Naive thymus-derived CD4-positive, alpha-beta T cell (primary cell): ENCODE data around the gene CYP4F22. TPM values are rescaled to one million over a fixed set of nuclear protein-coding genes. Genes with fewer than 3 reads are reported as not detected.
"Not testable (repeated sequence)": the region's sequence is repeated elsewhere in the genome, so short reads cannot be mapped to it uniquely, and the experiment has no call there.

ENCODE experiments used
- ATAC-seq: fragments of 150-1000 bp; cut with Tn5 transposase; 2 replicates; pipeline ENCODE4 v1.10.0; 2021; ENCODE audit warnings: mild to moderate bottlenecking, moderate library complexity
- CTCF ChIA-PET: fragments of 350-600 bp; sonication (Branson Sonifier 250); formaldehyde crosslinking; loops from one replicate; lab custom pipeline; 2021; ENCODE audit warnings: antibody characterized with exemption; lab: Charles Lee
- POLR2A ChIA-PET: fragments of 350-600 bp; sonication (Branson Sonifier 250); formaldehyde crosslinking; loops from one replicate; lab custom pipeline; 2021; ENCODE audit warnings: antibody characterized with exemption, inconsistent platforms; lab: Charles Lee
- DNase-seq, 9 donors: peaks; one replicate each; pipeline versions ENCODE4 v3.0.0 to v3.0.0-alpha.2; 2020 to 2022; ENCODE audit warnings: mixed read lengths in 1 of 9
- H3K27ac ChIP-seq: one replicate; pipeline ENCODE4 v1.7.0; 2013; ENCODE audit warnings: mild to moderate bottlenecking, low read depth, low read length, moderate library complexity
- H3K27me3 ChIP-seq, 2 donors: one replicate each; pipeline ENCODE4 v1.7.0; 2013; ENCODE audit warnings: low read length in 2 of 2, mild to moderate bottlenecking in 2 of 2, moderate library complexity in 2 of 2; ENCODE audit not compliant: control insufficient read depth in 2 of 2, insufficient read depth in 2 of 2
- H3K36me3 ChIP-seq, 3 experiments: 1 replicate in 2 of 3; 2 replicates in 1 of 3; pipeline ENCODE4 v1.7.0; 2013; ENCODE audit warnings: low read length in 3 of 3, mild to moderate bottlenecking in 3 of 3, moderate library complexity in 1 of 3; ENCODE audit not compliant: insufficient read depth in 3 of 3, control insufficient read depth in 2 of 3
- H3K4me1 ChIP-seq, 2 donors: one replicate each; pipeline ENCODE4 v1.7.0; 2013; ENCODE audit warnings: low read length in 2 of 2, mild to moderate bottlenecking in 2 of 2, moderate library complexity in 1 of 2; ENCODE audit not compliant: control insufficient read depth in 2 of 2, insufficient read depth in 2 of 2
- H3K4me3 ChIP-seq: 2 replicates; pipeline ENCODE4 v1.7.0; 2013; ENCODE audit warnings: mild to moderate bottlenecking, low read length
- H3K9me3 ChIP-seq, 3 experiments: 1 replicate in 2 of 3; 2 replicates in 1 of 3; pipeline ENCODE4 v1.7.0; 2013; ENCODE audit warnings: low read length in 3 of 3; ENCODE audit not compliant: control insufficient read depth in 2 of 3
- H3K27ac Mint-ChIP-seq, 9 donors: one replicate each; pipeline ENCODE4 v1.8.0; 2020 to 2022; ENCODE audit warnings: mixed read lengths in 9 of 9, mild to moderate bottlenecking in 8 of 9, moderate library complexity in 5 of 9, inconsistent platforms in 2 of 9
- H3K27me3 Mint-ChIP-seq, 5 donors: one replicate each; pipeline ENCODE4 v1.8.0; 2021 to 2022; ENCODE audit warnings: mixed read lengths in 5 of 5, mild to moderate bottlenecking in 1 of 5
- H3K36me3 Mint-ChIP-seq, 5 donors: one replicate each; pipeline ENCODE4 v1.8.0; 2020 to 2022; ENCODE audit warnings: mixed read lengths in 5 of 5, mild to moderate bottlenecking in 3 of 5, inconsistent platforms in 1 of 5
- H3K4me1 Mint-ChIP-seq, 7 donors: one replicate each; pipeline ENCODE4 v1.8.0; 2020 to 2022; ENCODE audit warnings: mixed read lengths in 7 of 7, mild to moderate bottlenecking in 3 of 7, inconsistent platforms in 1 of 7
- H3K4me3 Mint-ChIP-seq, 10 donors: one replicate each; pipeline ENCODE4 v1.8.0; 2020 to 2022; ENCODE audit warnings: mild to moderate bottlenecking in 10 of 10, mixed read lengths in 10 of 10, moderate library complexity in 6 of 10, inconsistent platforms in 2 of 10
- H3K9me3 Mint-ChIP-seq, 11 donors: one replicate each; pipeline ENCODE4 v1.8.0; 2020 to 2022; ENCODE audit warnings: mixed read lengths in 11 of 11, mild to moderate bottlenecking in 4 of 11, inconsistent platforms in 1 of 11, moderate library complexity in 1 of 11
- intact Hi-C, 2 donors: fragments of 100-400 bp; cut with micrococcal nuclease; formaldehyde crosslinking; loops; one replicate each; pipeline ENCODE4 v1.15.1; 2023
- polyA plus RNA-seq, 2 donors: library from polyadenylated mRNA; unstranded; fragments of 300-500 nt; fragmentation: Illumina TruSeq; gene quantifications; one replicate each; pipeline ENCODE4 v1.2.3, GENCODE V29; 2021
- total RNA-seq, 6 experiments: library from RNA in 5 of 6; stranded (reverse) in 5 of 6; gene quantifications; 1 replicate in 5 of 6; 2 replicates in 1 of 6; pipeline ENCODE4 v1.2.3 and lab custom pipeline; 2021 to 2026

CYP4F22 gene
- total and polyA plus RNA-seq, 7 experiments from 2014 or later = 0.15 to 3.6 (median 0.27) TPM; not detected in 2

- not testable (repeated sequence) for H3K36me3 ChIP-seq, ATAC-seq, H3K27me3 ChIP-seq, H3K27me3 Mint-ChIP-seq, DNase-seq
- ChIA-PET CTCF (interaction anchor here (1.0 to 1.2 kb wide), 4 partner anchors 36 to 339 kb away, joined by 3 to 6 read pairs (median 4); no protein-coding TSS in a partner anchor), POLR2A (interaction anchor here (1.3 to 2.9 kb wide), 3 partner anchors 36 to 96 kb away, joined by 6 to 14 read pairs (median 8); partner anchors contain the start of genes AKAP8L and RASAL3)
- Mint-ChIP-seq H3K4me1 (peaks cover 12 to 26% (median 17%) of the 10 kb centered on the region in 7 donors), H3K9me3 (peaks cover 0 to 31% (median 17%) of the 10 kb centered on the region in 11 donors), H3K36me3 (peaks cover 3 to 10% (median 8%) of the 10 kb centered on the region in 5 donors), H3K27ac (peak overlapping the region; percentile 92 to 98 (median 96)), H3K4me3 (peak overlapping the region; percentile 60 to 86 (median 80))
- intact Hi-C loops = loop anchor here in 1 of 2 donors (2.0 kb wide), 2 partner anchors 36 to 50 kb away; partner anchors contain the start of gene RASAL3
- Histone ChIP-seq H3K4me3 (peak overlapping the region; percentile 5), H3K27ac (peak overlapping the region; percentile 60), H3K9me3 (peaks cover 0 to 11% (median 0%) of the 10 kb centered on the region in 3 experiments), H3K4me1 (peaks cover 16 to 18% of the 10 kb centered on the region in 2 donors)
These were observed 6.9 kb downstream of the CYP4F22 start for GRCh38 chr19:15515227-15515625.

- DNase-seq (no peak), ATAC-seq (no peak)
- Histone ChIP-seq H3K4me3 (no peak overlapping the region), H3K9me3 (peaks cover 0 to 11% (median 0%) of the 10 kb centered on the region in 3 experiments), H3K27me3 (no peaks in the 10 kb centered on the region), H3K36me3 (no peaks in the 10 kb centered on the region), H3K4me1 (peaks cover 16 to 18% of the 10 kb centered on the region in 2 donors), H3K27ac (no peak overlapping the region)
- H3K27ac Mint-ChIP-seq = peak overlapping the region in 1 of 9 donors; percentile 45
- intact Hi-C loops = no loop called here
- H3K9me3 Mint-ChIP-seq = peaks cover 0 to 31% (median 17%) of the 10 kb centered on the region in 11 donors
- CTCF ChIA-PET = no interaction called here
- no peak overlapping the region for H3K4me3 Mint-ChIP-seq
- POLR2A ChIA-PET = no interaction called here
- peaks cover 3 to 10% (median 8%) of the 10 kb centered on the region in 5 donors for H3K36me3 Mint-ChIP-seq
- peaks cover 0 to 4% (median 0%) of the 10 kb centered on the region in 5 donors for H3K27me3 Mint-ChIP-seq
- peaks cover 12 to 26% (median 17%) of the 10 kb centered on the region in 7 donors for H3K4me1 Mint-ChIP-seq
These were observed 8.0 kb downstream of the CYP4F22 start for GRCh38 chr19:15516363-15516762.

- H3K27ac Mint-ChIP-seq = peak overlapping the region in 2 of 9 donors; percentile 28 to 45
- peaks cover 3 to 10% (median 8%) of the 10 kb centered on the region in 5 donors for H3K36me3 Mint-ChIP-seq
- peaks cover 0 to 31% (median 17%) of the 10 kb centered on the region in 11 donors for H3K9me3 Mint-ChIP-seq
- H3K4me3 ChIP-seq = no peak overlapping the region
- H3K4me1 ChIP-seq = peaks cover 16 to 18% of the 10 kb centered on the region in 2 donors
- no peak for ATAC-seq
- H3K27me3 Mint-ChIP-seq = peaks cover 0 to 4% (median 0%) of the 10 kb centered on the region in 5 donors
- no peak overlapping the region for H3K27ac ChIP-seq
- no peaks in the 10 kb centered on the region for H3K36me3 ChIP-seq
- no peak overlapping the region for H3K4me3 Mint-ChIP-seq
- POLR2A ChIA-PET = interaction anchor here (0.6 kb wide), 1 partner anchor 168 kb away, joined by 3 read pairs; no protein-coding TSS in a partner anchor
- CTCF ChIA-PET = interaction anchor here (0.9 to 1.3 kb wide), 2 partner anchors 17 to 38 kb away, joined by 4 read pairs; no protein-coding TSS in a partner anchor
- peaks cover 0 to 11% (median 0%) of the 10 kb centered on the region in 3 experiments for H3K9me3 ChIP-seq
- peaks cover 12 to 26% (median 17%) of the 10 kb centered on the region in 7 donors for H3K4me1 Mint-ChIP-seq
- intact Hi-C loops = no loop called here
- no peaks in the 10 kb centered on the region for H3K27me3 ChIP-seq
- DNase-seq = no peak
These were observed 9.5 kb downstream of the CYP4F22 start for GRCh38 chr19:15517778-15518177.

- Histone ChIP-seq H3K4me3 (no peak overlapping the region), H3K27me3 (no peaks in the 10 kb centered on the region), H3K4me1 (peaks cover 10% of the 10 kb centered on the region in 2 donors), H3K36me3 (no peaks in the 10 kb centered on the region), H3K27ac (no peak overlapping the region), H3K9me3 (peaks cover 0 to 11% (median 0%) of the 10 kb centered on the region in 3 experiments)
- intact Hi-C loops = no loop called here
- Mint-ChIP-seq H3K27ac (no peak overlapping the region), H3K9me3 (peaks cover 0 to 28% (median 15%) of the 10 kb centered on the region in 11 donors), H3K4me3 (no peak overlapping the region), H3K27me3 (peaks cover 0 to 5% (median 0%) of the 10 kb centered on the region in 5 donors), H3K36me3 (peaks cover 3 to 10% (median 8%) of the 10 kb centered on the region in 5 donors), H3K4me1 (peaks cover 7 to 19% (median 13%) of the 10 kb centered on the region in 7 donors)
- CTCF ChIA-PET = no interaction called here
- POLR2A ChIA-PET = no interaction called here
- ATAC-seq (no peak), DNase-seq (no peak)
These were observed 11.2 kb downstream of the CYP4F22 start for GRCh38 chr19:15519433-15519976.

- CTCF ChIA-PET = interaction anchor here (0.8 kb wide), 1 partner anchor 16 kb away, joined by 5 read pairs; no protein-coding TSS in a partner anchor
- intact Hi-C loops = loop anchor here in 1 of 2 donors (5.0 kb wide), 1 partner anchor 57 kb away; no protein-coding TSS in a partner anchor
- no peaks in the 10 kb centered on the region for H3K36me3 ChIP-seq
- no peak overlapping the region for H3K27ac ChIP-seq
- Mint-ChIP-seq H3K9me3 (peaks cover 0 to 6% (median 0%) of the 10 kb centered on the region in 11 donors), H3K36me3 (peaks cover 0 to 2% (median 0%) of the 10 kb centered on the region in 5 donors), H3K27ac (no peak overlapping the region), H3K4me3 (no peak overlapping the region), H3K4me1 (peaks cover 0 to 2% (median 0%) of the 10 kb centered on the region in 7 donors), H3K27me3 (peaks cover 0 to 6% (median 0%) of the 10 kb centered on the region in 5 donors)
- no peaks in the 10 kb centered on the region for H3K27me3 ChIP-seq
- ATAC-seq (no peak), DNase-seq (no peak)
- POLR2A ChIA-PET = interaction anchor here (0.5 to 0.8 kb wide), 2 partner anchors 10 to 836 kb away, joined by 3 read pairs; no protein-coding TSS in a partner anchor
- H3K4me1 ChIP-seq = no peaks in the 10 kb centered on the region
- H3K9me3 ChIP-seq = no peaks in the 10 kb centered on the region
- no peak overlapping the region for H3K4me3 ChIP-seq
These were observed 16.5 kb downstream of the CYP4F22 start for GRCh38 chr19:15524781-15525180.

GRCh38 chr19:15525291-15525690, 17.0 kb downstream of the CYP4F22 start:
- H3K4me3 ChIP-seq = no peak overlapping the region
- DNase-seq (no peak), ATAC-seq (no peak)
- H3K4me1 ChIP-seq = no peaks in the 10 kb centered on the region
- no peak overlapping the region for H3K4me3 Mint-ChIP-seq
- ChIA-PET POLR2A (interaction anchor here (0.5 to 0.8 kb wide), 2 partner anchors 9 to 836 kb away, joined by 3 read pairs; no protein-coding TSS in a partner anchor), CTCF (no interaction called here)
- peaks cover 0 to 6% (median 0%) of the 10 kb centered on the region in 5 donors for H3K27me3 Mint-ChIP-seq
- intact Hi-C loops = no loop called here
- peaks cover 0 to 9% (median 0%) of the 10 kb centered on the region in 11 donors for H3K9me3 Mint-ChIP-seq
- peaks cover 0 to 2% (median 0%) of the 10 kb centered on the region in 7 donors for H3K4me1 Mint-ChIP-seq
- H3K27ac Mint-ChIP-seq = peak overlapping the region in 1 of 9 donors; percentile 65
- H3K27me3 ChIP-seq = no peaks in the 10 kb centered on the region
- H3K36me3 ChIP-seq = no peaks in the 10 kb centered on the region
- no peak overlapping the region for H3K27ac ChIP-seq
- H3K36me3 Mint-ChIP-seq = peaks cover 0 to 5% (median 0%) of the 10 kb centered on the region in 5 donors
- no peaks in the 10 kb centered on the region for H3K9me3 ChIP-seq
